DLD1 (cell line): ENCODE data around the gene CIDEB.

Source experiments
- in situ Hi-C: cut with HindIII; loops from 2 replicates; pipeline ENCODE4 v1.10.0; 2017; ENCODE audit warnings: low sequenced_read_pairs

The CIDEB gene

DNA sequence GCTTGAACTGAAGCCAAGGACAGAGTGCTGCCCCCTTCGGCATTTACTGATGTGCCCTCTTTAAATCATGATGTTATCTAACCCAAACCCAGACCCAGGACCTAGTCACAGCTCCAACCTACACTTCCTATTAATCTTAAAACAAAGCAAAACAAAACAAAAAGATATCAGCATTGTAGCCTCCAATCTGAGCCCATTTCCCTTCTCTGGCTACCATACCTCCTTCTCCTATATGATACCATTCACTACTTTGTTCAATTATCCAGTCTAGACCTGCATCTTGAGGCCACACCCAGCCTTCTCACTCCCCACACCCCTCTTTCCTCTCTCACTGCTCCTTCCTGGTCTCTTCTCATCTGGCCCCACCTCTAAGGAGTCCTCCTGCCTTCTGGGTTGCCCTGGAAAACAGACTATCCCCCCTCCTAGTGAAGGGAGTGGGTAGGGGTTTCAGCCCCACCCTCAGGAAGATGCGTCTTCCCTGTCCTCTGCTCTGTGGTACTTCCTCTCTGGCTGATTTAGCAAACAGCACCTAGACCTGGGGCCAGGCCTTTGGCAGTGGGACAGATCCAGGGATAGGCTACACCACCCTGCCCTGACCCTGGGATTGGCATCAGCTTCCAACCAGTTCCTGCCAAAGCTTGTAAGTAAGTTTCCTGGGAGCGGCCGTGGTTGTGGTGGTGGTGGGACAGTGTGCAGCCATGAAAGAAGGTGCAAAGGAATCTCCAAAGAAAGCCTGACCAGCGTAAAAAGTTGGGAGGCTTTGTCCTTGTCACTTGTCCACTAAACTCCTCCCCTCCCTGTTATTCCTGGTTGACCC, 6.8 kb upstream of the CIDEB start:
- in situ Hi-C loops: no loop called here

DNA sequence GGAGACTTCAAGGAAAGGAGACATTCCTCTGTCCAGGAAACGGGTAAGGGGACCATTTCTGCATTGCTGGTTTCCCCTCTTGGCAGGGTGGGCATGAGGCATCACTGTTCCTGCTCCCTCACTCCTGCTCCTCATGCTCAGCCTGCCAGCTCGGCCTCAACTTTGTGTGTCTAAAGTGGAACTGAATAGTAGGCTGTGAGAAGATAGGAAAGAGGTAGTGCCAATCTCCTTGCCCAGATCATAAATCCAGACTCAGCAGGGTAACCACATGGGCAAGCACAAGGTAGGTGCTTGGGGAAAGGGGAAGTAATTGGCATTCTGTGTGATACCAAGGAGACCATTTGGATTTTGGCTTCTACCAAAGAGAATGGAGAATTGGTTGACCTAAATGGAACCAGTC, 6.1 kb upstream of the CIDEB start:
- in situ Hi-C loops: no loop called here

DNA sequence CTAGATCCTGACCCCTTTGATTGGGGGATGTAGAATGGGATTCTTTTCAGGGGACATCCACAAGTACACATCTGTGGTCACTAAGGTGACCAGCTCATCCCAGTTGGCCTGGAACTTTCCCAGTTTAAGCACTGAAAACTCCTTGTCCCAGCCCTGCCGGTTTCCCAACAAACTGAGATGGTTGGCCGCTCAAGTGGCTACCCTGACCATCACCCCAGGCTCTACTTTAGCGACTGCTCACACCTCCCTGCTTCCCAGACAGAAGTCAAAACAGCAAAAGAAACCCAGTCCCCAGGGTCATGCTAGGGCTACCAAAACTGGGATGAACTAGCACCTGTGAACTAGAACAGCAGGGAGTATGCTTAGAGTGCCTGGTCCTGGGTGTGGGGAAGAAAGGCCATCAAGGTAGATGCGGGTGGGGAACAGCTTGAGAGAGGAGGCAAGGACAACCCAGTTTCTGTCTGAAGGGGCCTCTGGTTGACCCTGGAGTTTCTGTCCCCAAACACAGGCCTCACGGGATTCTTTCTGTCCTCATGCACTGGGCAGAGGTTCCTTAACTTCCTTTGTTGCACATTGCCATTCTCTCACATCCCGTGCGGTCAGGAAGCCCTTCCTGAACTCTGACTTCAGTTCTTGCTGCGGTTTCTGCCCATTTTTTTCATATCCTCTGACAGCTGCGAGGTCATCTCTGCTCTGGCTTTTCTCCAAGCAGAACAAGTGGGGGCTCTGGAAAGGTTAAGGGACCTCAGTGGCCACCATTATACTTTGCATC, 5.1 kb upstream of the CIDEB start:
- in situ Hi-C loops: no loop called here

DNA sequence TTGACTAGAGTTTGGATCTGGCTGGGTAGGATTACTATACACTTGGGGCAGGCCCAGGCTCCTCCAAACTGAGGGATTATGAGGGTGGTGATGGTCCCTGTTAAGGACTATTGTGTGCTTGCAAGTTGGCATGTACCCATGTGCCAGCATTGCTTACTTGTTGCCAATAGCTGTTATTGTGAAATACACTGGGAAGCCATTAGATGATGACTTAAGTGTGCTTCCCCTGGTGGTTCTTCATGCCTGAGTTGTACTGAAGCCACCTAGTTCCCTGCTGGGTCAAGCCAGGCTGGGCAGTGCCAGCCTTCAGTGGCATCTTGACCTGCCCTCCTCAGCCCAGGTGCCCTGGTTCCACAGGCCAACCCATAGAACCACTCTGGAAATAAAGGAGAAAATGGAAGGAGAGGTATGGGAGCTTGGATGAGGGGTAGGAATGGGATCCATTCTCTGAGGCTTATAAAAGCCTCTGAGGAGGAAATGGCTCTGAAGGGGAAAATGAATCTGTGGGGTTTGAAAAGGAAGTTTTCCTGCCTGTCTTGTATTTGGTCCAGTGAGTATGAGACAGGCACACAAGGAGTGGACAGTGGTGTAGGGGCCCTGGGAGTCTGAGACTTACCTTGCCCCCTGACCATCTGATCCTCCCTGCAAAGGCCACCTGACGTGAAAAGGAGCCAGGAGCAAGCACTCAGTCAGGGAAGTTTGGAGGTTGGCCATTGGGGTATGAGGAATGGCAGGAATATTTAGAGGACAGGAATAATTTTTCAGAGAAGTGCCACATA, 4.2 kb upstream of the CIDEB start:
- in situ Hi-C loops: no loop called here

DNA sequence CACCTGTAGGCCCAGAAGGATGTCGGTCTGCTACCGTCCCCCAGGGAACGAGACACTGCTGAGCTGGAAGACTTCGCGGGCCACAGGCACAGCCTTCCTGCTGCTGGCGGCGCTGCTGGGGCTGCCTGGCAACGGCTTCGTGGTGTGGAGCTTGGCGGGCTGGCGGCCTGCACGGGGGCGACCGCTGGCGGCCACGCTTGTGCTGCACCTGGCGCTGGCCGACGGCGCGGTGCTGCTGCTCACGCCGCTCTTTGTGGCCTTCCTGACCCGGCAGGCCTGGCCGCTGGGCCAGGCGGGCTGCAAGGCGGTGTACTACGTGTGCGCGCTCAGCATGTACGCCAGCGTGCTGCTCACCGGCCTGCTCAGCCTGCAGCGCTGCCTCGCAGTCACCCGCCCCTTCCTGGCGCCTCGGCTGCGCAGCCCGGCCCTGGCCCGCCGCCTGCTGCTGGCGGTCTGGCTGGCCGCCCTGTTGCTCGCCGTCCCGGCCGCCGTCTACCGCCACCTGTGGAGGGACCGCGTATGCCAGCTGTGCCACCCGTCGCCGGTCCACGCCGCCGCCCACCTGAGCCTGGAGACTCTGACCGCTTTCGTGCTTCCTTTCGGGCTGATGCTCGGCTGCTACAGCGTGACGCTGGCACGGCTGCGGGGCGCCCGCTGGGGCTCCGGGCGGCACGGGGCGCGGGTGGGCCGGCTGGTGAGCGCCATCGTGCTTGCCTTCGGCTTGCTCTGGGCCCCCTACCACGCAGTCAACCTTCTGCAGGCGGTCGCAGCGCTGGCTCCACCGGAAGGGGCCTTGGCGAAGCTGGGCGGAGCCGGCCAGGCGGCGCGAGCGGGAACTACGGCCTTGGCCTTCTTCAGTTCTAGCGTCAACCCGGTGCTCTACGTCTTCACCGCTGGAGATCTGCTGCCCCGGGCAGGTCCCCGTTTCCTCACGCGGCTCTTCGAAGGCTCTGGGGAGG, 3.1 kb upstream of the CIDEB start, which contains the start of gene LTB4R:
LTB4R (plus strand) TSS at position 857 of the 959 bp plus-strand sequence. CDS start 4,150 bp downstream, outside the sequence.
- in situ Hi-C loops: no loop called here

DNA sequence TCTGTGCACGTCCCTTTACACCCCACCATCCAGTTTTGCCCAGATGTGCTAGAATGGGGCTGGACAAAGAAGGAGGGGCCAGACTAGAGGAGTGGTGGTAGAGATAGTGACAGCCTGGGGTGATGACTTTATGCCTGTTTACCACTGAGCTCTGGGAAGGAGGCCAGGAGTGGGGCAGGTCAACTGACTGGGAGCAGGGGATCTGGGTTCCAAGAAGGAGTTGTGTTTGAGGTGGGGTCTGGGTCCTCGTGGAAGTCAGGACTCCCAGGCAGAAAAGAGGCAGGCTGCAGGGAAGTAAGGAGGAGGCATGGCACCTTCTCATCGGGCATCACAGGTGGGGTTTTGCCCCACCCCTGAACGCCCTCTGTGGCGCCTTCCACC, 2.5 kb upstream of the CIDEB start:
- in situ Hi-C loops: no loop called here

DNA sequence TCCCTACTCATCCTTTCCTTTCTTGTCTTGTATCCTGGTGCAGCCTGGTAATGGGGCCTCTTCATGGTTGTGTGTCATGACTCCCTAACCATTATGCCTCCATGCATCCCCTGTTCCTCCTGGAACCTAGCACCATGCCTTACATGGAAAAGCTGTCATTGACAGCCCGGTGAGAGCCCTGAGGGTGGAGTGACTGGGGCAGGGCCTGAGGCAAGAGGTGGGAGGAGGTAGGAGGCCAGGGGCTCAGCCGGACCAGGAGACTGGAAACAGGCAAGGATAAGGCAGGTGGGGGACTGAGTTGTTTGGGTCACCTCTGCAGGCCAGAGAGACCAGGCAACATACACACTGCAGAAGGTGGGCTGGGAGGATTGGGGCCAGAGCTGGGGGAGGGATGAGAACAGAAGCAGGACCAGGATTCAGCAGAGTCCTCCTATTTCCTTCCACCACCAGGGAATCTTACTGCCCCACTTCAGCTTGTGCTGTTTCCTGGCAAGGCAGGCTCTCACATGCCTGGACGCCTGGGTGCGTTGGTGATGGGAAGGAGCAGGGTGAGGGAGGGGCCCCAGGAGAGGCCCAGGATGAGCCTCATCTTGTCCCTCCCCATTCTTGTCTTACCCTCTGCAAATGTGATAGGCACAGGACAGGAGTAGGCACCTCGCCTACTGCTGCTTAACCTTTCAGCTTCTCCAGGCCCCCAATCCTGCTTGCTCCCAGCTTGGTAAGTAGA, 1.9 kb upstream of the CIDEB start, which contains the start of gene LTB4R2:
LTB4R2 (plus strand) TSS at position 603 of the 727 bp plus-strand sequence. CDS start 525 bp downstream, outside the sequence.
- in situ Hi-C loops: no loop called here

DNA sequence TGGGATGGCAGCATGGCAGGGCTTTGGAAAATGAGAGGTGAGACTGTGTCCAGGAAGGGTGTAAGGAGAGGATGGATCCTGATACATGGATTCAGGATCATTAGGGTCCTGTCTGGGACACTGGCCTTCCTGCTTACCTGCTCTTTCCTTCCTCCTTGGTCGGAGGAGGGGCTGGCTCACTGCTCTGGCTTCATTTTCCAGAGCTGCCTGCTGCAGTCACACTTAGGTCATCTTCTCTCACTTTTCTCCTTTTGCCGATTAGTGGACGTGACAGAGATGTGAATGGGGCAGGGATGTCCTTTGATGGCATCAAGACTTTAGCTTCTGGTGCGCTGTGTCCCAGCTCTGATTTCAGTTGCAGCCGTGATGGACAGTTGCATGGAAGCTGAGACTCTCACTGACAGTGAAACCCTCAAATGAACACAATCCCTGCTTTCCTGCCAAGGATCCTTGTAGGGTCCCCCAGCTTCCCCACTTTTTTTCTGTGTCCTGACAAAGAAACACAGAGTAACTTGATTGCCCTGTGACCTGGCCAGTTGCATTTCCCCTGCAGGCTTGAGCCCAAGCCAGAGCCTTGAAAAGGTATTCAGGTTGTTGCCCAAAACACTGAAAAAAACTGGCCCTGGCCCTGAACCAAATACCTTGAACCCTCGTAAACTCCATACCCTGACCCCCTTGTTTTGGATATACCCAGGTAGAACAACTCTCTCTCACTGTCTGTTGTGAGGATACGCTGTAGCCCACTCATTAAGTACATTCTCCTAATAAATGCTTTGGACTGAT, 756 bp upstream of the CIDEB start:
- in situ Hi-C loops: no loop called here

DNA sequence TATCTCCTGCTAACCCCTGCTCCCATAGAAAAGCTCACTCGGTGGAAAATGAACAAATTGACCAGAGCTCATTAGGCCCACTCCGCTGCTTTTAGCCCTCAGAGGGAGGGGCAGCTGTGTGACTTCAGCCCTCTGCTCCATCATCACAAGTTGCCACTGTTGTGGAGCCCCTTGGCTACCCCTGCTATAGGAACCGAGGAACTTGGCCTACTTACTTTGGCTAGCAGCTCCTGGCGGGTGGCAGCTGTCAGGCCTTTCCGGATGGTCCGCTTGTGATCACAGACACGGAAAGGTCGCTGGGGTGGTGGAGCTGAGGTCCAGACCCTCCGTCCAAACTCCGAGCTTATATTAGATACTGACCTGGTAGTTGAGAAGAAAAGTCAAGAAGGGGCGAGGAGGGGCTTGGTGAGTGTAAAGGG, 612 bp downstream of the CIDEB start:
- in situ Hi-C loops: no loop called here

DNA sequence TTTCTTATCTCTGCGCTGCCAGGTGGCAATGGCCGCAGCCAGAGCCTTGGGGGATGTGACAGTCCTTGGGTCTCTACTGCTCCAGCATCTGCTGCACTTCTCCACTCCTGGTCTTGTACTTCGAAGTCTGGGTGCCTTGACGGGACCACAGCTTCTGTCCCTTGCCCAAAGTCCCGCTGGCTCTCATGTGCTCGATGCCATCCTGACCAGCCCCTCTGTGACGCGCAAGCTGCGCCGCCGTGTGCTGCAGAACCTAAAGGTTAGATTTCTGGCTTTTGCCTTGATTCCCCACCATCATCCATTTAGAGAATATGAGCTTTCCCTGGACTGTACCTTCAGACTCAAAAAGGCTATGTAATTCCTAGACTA, 3.8 kb downstream of the CIDEB start:
- in situ Hi-C loops: no loop called here

DNA sequence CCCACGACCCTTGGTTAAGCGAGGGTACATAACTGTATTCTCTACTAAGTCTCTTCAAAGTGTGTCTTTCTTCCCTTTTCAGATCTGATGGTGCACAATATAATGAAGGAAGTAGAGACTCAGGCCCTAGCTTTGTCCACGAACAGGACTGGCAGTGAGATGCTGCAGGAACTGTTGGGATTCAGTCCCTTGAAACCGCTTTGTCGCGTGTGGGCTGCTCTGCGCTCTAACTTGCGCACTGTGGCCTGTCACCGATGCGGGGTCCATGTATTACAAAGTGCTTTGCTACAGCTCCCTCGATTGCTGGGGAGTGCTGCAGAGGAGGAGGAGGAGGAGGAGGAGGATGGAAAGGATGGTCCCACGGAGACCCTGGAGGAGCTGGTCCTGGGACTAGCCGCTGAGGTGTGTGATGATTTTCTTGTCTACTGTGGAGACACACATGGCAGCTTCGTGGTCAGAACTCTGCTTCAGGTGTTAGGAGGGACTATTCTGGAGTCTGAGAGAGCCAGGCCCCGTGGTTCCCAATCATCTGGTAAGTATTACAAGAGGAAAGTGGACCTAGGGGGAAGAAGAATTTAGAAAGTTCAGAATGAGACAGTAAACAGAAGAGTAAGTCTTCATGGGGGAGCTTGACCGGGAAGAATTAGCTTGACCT, 7.3 kb downstream of the CIDEB start:
- in situ Hi-C loops: no loop called here

DNA sequence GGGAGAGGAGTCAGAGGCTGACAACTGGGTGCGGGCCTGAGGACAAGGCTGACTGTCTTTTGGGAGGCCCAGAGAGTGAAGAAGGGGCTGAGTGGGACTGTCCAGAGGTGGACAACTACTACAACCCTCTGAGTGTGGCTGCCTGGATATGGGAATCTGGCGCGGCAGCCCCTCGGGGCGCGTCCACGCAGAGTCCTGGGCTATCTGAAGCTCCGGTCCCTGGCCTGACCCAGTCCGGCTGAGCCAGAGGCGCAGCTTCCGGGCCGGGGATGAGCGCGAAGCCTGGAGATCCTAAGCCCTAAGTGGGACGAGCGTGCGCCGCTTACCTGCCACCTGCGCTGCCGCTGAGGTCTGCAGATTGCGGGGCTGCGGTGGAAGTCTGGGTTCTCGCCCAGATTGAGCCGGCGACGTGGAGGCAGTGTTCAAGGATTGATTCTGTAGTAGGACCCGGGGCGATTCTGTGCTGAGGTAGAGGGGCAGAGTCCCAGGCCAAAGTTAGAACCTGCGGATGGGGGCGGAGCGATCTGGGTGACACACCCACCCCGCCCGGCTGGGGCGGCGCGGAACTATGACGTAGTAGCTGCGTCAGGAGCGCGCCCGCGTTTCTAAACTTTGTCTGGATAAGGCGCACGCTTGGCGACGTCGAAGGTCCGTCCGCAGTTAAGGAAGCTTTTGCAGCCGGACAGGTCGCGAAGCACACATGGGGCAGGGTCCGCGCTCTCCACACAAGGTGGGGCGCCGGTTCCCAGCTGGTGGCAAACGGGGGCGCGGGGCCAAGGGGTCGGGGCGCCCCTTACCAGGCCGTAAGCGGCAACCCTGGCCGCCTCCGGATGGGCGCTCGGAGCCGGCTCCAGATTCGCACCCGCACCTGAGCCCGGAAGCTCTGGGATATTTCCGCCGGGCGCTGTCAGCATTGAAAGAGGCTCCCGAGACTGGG, 8.3 kb downstream of the CIDEB start, which contains the start of the genes DHRS1 and NOP9:
DHRS1 (minus strand) TSS at position 526 of the 937 bp plus-strand sequence. CDS start 674 bp downstream, outside the sequence.
NOP9 (plus strand) TSS at position 596 of the 937 bp plus-strand sequence; CDS start at position 701, 105 bp downstream.
- in situ Hi-C loops: no loop called here

DNA sequence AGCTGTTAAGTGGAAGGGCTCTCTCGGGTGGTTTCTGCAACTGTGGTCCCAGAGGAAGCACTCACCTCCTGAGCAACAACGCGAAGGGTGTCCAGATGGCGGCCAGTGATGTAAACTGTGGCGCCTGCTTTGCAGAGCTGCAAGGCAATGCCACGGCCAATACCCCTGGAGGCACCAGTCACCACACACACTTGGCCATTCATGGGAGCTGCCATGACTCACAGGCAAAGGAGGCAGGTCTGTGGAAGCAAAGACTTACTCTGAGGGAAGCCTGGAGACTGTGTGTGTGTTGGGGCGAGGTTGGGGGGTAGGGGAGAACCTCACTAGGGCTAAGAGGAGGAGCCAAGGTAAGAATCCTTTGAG, 8.9 kb downstream of the CIDEB start:
- in situ Hi-C loops: no loop called here

DNA sequence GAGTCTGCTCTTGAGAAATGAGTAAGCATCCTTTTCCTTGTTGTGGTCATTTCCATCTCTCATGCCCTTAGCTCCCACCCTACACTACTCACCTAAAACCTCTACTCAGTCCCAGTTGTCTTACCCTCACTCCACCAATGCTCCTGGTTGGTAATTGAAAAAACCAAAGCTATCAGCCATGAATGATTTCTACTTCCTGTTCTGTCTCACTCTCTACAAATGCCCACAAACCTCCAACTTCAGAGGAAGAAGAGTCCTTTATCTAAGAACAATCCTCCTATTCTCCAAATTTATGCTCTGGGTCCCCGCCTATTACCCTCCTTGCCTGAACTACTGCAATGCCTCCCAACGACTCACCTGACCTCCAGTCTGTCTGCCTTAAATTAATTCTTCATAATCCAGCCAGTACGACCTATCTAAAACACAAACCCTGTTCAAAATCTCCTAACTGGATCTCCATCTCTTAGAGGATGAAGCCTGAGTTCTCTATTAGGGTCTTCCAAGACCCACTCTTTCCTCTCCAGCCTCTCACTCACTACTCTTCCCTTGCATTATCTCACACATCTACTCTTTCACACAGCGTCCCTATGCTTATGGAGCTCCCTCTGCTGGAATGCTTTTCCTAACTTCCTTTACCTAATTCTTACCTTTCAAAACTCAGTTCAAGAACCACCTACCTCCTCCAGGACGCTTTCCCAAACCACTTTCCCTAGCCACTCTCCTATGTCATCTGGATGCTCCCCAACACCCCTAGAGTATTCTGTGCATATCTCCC, 10.4 kb downstream of the CIDEB start:
- in situ Hi-C loops: no loop called here

DNA sequence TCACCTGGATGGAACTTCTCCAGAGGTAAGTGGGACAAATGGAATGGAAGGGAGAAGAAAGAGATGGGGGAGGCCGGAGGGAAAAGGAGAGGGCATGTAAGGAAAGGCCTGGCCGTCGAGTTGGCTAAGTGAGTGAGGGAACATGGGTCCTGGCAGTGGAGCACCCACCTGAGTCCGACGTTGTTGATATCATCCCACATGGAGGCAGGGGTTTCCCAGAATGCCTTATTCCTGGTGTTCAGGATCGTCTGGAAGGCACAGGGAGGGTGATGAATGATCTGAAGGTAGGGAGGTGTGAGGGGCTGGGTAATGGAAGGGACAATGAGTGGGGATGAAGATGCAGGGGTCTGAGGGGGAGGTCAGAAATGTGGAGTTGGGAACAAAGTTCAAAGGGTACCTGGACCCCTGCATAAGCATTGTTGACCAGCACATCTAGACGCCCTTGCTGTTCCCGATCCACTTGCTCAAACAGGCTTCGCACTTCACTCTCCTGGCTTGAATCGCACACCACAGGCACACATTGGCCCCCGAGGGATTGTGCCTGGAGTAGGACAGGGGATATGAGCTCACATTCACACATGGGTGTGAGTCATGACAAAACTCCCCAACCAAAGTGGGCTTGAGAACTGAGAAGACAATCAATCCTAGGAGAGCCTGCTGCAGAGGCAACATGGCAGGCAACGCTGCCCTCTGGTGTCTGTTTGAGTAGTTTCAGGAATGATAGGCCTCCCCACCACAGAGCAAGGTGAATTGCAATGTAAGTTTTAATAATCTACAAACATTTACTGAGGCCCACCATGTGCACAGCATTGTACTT, 11.2 kb downstream of the CIDEB start:
- in situ Hi-C loops: no loop called here
